AG10803 (cell line): Measurements from ENCODE around the gene B4GALT2.
A peak's percentile ranks its signal among the peaks of the same experiment; 100 is the strongest.

Experiments used
- DNase-seq: peaks from one replicate; pipeline ENCODE4 v3.0.0; 2010; ENCODE audit warnings: low read depth
- H3K4me3 ChIP-seq: 2 replicates; pipeline ENCODE4 v1.5.1; 2011; ENCODE audit warnings: mild to moderate bottlenecking, low read length, control low read depth
- CTCF ChIP-seq: conservative IDR thresholded peaks from 2 replicates; pipeline ENCODE4 v1.5.1; 2011; ENCODE audit warnings: mild to moderate bottlenecking, low read length, control low read depth, inconsistent platforms

The B4GALT2 gene

GRCh38 chr1:43999455-43999854 lies 20.4 kb downstream of the B4GALT2 start:
- no peak for DNase-seq
- no peak overlapping the region for H3K4me3 ChIP-seq
- no peak for TF ChIP-seq CTCF

- no peak for DNase-seq
- no peak for TF ChIP-seq CTCF
Observed at GRCh38 chr1:44000122-44000665, 21.2 kb downstream of the B4GALT2 start.

GRCh38 chr1:44002165-44002564 lies 23.2 kb downstream of the B4GALT2 start:
- DNase-seq: no peak
- no peak overlapping the region for H3K4me3 ChIP-seq
- no peak for TF ChIP-seq CTCF

More at GRCh38 chr1:44000122-44000665, 21.2 kb downstream of the B4GALT2 start:
- no peak overlapping the region for H3K4me3 ChIP-seq

DNA sequence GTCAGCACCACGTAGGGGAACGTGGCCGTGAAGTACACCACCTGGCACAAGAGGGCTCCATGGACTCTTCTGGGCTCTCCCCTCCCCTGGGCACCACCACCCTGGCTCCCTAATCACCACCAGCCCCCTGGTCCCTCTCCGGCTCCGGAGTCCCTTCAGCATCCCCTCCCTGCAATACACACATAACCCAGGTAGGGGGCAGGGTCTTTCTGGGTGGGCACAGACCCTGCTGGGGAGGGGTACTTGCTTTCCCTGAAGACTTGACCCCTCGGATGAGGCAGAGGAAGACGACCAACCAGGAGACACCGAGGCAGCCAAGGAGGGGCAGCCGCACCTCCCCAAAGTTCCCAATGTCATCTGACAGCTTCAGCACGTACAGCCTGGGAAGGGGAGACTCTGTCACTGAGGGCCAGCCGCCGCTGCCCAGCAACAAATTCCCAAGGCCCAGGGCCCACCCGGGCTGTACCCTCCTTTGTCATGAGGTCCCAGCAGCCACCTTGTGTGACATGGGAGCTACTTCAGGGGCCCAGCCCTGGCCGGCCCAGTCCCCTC lies 23.7 kb downstream of the B4GALT2 start:
- TF ChIP-seq CTCF: peak; percentile 19; the same call in 1 of the 2 replicates
- no peak for DNase-seq

DNA sequence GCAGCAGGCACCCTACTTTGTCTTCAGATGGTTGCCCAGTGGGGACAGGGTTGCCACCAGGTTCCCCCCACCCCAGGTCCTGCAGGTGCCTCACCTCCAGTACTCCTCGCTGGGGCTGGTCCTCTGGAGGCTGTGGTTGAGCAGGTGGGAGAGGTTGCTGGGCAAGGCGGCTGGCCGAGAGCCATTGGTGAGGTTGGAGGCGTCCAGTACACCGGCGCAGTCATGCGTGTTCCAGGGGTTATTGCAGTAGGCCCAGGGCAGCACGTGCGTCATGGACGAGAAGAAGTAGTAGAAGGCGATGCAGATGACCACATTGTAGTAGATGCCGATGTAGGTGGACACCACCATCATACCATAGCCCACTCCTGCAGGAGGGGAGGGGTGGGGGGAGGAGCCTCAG lies 29.2 kb downstream of the B4GALT2 start:
- DNase-seq: no peak
- TF ChIP-seq CTCF: no peak
- no peak overlapping the region for H3K4me3 ChIP-seq

More for the DNA sequence above, 23.7 kb downstream of the B4GALT2 start:
- H3K4me3 ChIP-seq: no peak overlapping the region

DNA sequence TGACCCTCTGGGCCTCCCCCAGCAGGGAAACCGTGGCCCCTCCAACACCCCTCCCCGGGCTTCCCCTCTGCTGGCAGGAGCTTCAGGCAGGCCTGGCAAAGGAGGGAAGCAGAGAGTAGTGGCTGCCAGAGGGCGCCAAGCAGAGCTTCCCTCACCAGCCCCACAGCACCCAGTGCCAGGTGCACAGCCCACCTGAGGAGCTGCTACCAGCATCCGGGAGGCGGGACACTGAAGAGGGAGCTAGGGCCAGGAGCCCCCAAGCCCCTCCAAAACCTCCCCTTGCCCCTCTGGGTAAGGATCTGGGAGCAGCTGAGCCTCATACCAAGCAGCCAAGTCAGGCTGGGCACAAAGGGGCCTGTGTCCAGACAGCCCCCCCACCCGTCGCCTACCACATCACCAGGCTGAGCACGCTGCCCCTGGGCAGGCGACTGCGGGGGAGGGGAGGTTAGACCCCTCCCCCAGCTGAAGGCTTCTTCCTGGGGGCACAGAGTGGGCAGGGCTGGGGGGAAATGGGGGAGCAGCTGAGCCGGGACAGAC lies 32.0 kb downstream of the B4GALT2 start:
- no peak overlapping the region for H3K4me3 ChIP-seq
- TF ChIP-seq CTCF: no peak
- no peak for DNase-seq

DNA sequence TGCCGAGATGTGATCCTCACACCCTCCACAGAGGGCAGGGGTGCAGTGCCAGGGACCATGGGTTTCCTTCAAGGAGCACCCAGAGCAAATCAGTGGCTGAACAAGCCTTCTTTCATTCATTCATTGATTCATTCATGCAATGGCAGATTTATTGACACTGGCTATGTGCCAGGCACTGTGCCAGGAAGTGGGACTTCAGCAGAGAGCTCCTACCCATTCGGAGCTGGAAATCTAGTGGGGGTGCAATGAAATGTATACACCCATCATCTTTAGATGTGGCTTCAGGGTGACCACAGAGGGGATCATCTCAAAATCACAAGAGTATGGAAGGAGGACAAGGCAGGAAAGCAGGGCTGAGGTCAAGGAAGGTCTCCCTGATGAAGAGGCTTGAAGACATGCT lies 33.4 kb downstream of the B4GALT2 start:
- H3K4me3 ChIP-seq: no peak overlapping the region
- no peak for DNase-seq
- no peak for TF ChIP-seq CTCF
